Upper lobe of right lung (tissue), 1 donor: ENCODE results near the gene EN2. TPM values are rescaled to one million over a fixed set of nuclear protein-coding genes. Genes with fewer than 3 reads are reported as not detected.

ENCODE experiments used
- ATAC-seq: fragments of 200-7000 bp; cut with Tn5 transposase; one replicate; pipeline ENCODE4 v1.9.1; 2020; ENCODE audit warnings: mild to moderate bottlenecking, moderate library complexity
- DNase-seq: peaks from one replicate; pipeline ENCODE4 v3.0.0-alpha.2; 2020
- H3K27ac ChIP-seq: fragments of 200-600 bp; one replicate; pipeline ENCODE4 v1.8.0; 2022
- H3K27me3 ChIP-seq: fragments of 200-600 bp; one replicate; pipeline ENCODE4 v1.8.0; 2022; ENCODE audit warnings: mild to moderate bottlenecking
- H3K36me3 ChIP-seq: fragments of 200-600 bp; one replicate; pipeline ENCODE4 v1.8.0; 2022
- H3K4me1 ChIP-seq: fragments of 200-600 bp; one replicate; pipeline ENCODE4 v1.8.0; 2022
- H3K4me3 ChIP-seq: fragments of 200-600 bp; one replicate; pipeline ENCODE4 v1.8.0; 2022; ENCODE audit warnings: mild to moderate bottlenecking
- H3K9me3 ChIP-seq: fragments of 200-600 bp; one replicate; pipeline ENCODE4 v1.8.0; 2022
- CTCF ChIP-seq: fragments of 200-600 bp; IDR thresholded peaks from one replicate; pipeline ENCODE4 v1.8.0; 2022; ENCODE audit warnings: antibody characterized with exemption
- intact Hi-C: fragments of 100-400 bp; cut with DNase I; formaldehyde crosslinking; loops from one replicate; pipeline ENCODE4 v1.11.0; 2022
- total RNA-seq: library from RNA; stranded (reverse); fragmentation: NEBNext Ultra II Directional; extraction: Animal tissue kit (Norgen Biotek cat#: 25700); gene quantifications from one replicate; pipeline ENCODE4 v1.2.1, GENCODE V29; 2021
- donor health status: DM: no; HTN: yes; CAD: no; lungs with severe emphysema.

EN2 gene
- total RNA-seq, 1 donor from 2014 or later: not detected

GRCh38 chr7:155481764-155482163, 23.8 kb downstream of the EN2 start:
- H3K9me3 ChIP-seq: no peaks in the 10 kb centered on the region
- no peak for ATAC-seq

GRCh38 chr7:155482511-155483183, 24.7 kb downstream of the EN2 start:
- no peak for DNase-seq
- peaks cover 3% of the 10 kb centered on the region for H3K4me1 ChIP-seq
- peaks cover 51% of the 10 kb centered on the region for H3K27me3 ChIP-seq
- H3K4me3 ChIP-seq: no peak overlapping the region
- no peak for ATAC-seq
- no peaks in the 10 kb centered on the region for H3K9me3 ChIP-seq
- intact Hi-C loops: no loop called here
- no peak overlapping the region for H3K27ac ChIP-seq
- no peak for TF ChIP-seq CTCF
- H3K36me3 ChIP-seq: no peaks in the 10 kb centered on the region

More at GRCh38 chr7:155481764-155482163, 23.8 kb downstream of the EN2 start:
- no peak overlapping the region for H3K27ac ChIP-seq
- no peak for DNase-seq
- H3K36me3 ChIP-seq: no peaks in the 10 kb centered on the region
- no peak overlapping the region for H3K4me3 ChIP-seq
- intact Hi-C loops: no loop called here
- peaks cover 59% of the 10 kb centered on the region for H3K27me3 ChIP-seq
- no peak for TF ChIP-seq CTCF
- H3K4me1 ChIP-seq: peaks cover 3% of the 10 kb centered on the region

- ATAC-seq (no peak), DNase-seq (no peak)
- H3K27ac ChIP-seq: no peak overlapping the region
- H3K9me3 ChIP-seq: no peaks in the 10 kb centered on the region
- peaks cover 3% of the 10 kb centered on the region for H3K4me1 ChIP-seq
- peaks cover 45% of the 10 kb centered on the region for H3K27me3 ChIP-seq
- no peak for TF ChIP-seq CTCF
- no peak overlapping the region for H3K4me3 ChIP-seq
- intact Hi-C loops: no loop called here
- H3K36me3 ChIP-seq: no peaks in the 10 kb centered on the region
These were observed 25.3 kb downstream of the EN2 start for GRCh38 chr7:155483245-155483644.

GRCh38 chr7:155483868-155484325, 26.0 kb downstream of the EN2 start:
- Histone ChIP-seq H3K4me1 (peaks cover 3% of the 10 kb centered on the region), H3K9me3 (no peaks in the 10 kb centered on the region), H3K36me3 (no peaks in the 10 kb centered on the region), H3K27ac (no peak overlapping the region), H3K4me3 (no peak overlapping the region), H3K27me3 (peaks cover 40% of the 10 kb centered on the region)
- DNase-seq (no peak), ATAC-seq (peak; percentile 48)
- TF ChIP-seq CTCF: no peak
- intact Hi-C loops: no loop called here

GRCh38 chr7:155484483-155485399, 26.8 kb downstream of the EN2 start:
- H3K27me3 ChIP-seq: peaks cover 43% of the 10 kb centered on the region

More at GRCh38 chr7:155484483-155485399, 26.8 kb downstream of the EN2 start:
- Histone ChIP-seq H3K36me3 (no peaks in the 10 kb centered on the region), H3K9me3 (no peaks in the 10 kb centered on the region), H3K4me1 (peaks cover 3% of the 10 kb centered on the region), H3K4me3 (no peak overlapping the region), H3K27ac (no peak overlapping the region)
- intact Hi-C loops: no loop called here
- ATAC-seq (no peak), DNase-seq (no peak)
- no peak for TF ChIP-seq CTCF
